PFSK-1 (cell line): ENCODE measurements around the gene BTRC.

Experiments
- POLR2AphosphoS5 ChIP-seq: IDR thresholded peaks from 2 replicates; pipeline ENCODE4 v1.6.1; 2012; ENCODE audit warnings: low read depth, mild to moderate bottlenecking, control low read depth, low read length, moderate library complexity
- TAF1 ChIP-seq: IDR thresholded peaks from 2 replicates; pipeline ENCODE4 v1.6.1; 2012; ENCODE audit warnings: low read length, control low read depth, borderline replicate concordance; ENCODE audit not compliant: insufficient read depth

DNA sequence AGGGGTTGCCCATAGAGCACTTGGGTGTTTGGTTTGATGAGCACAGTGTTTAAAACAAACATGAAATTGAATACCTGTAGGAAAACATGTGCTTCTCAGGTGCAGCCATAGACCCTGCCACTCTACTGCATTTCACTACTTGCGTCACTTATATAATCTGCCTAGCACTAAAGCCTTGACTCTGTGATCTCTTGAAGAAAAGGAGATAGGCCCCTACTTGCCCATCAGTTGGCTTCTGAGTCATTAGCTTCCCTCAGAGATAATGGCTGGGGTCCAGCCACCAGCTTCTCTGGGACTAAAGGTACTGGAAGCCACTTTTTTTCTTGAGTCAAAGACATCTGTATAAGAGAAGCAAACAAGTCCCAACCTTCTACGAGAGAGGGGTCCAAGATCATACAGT, 45.9 kb upstream of the BTRC start:
- no peak for TF ChIP-seq POLR2AphosphoS5
- no peak for TF ChIP-seq TAF1
